H9 (cell line): ENCODE data around the gene ZNF136. TPM values are rescaled to one million over a fixed set of nuclear protein-coding genes. Genes with fewer than 3 reads are reported as not detected.

Experiments used
- DNase-seq: peaks from one replicate; pipeline ENCODE4 v3.0.0-alpha.2; 2017
- H2AFZ ChIP-seq: one replicate; pipeline ENCODE4 v1.6.1; 2013; ENCODE audit warnings: mild to moderate bottlenecking, low read length, control low read depth, moderate library complexity
- H2AK5ac ChIP-seq: 2 replicates; pipeline ENCODE4 v1.6.1; 2013; ENCODE audit warnings: low read length, control low read depth, mixed read lengths; ENCODE audit not compliant: insufficient read length
- H2BK120ac ChIP-seq: one replicate; pipeline ENCODE4 v1.6.1; 2013; ENCODE audit warnings: low read depth, mild to moderate bottlenecking, low read length, control low read depth, inconsistent platforms; ENCODE audit not compliant: poor library complexity, severe bottlenecking
- H2BK12ac ChIP-seq: 2 replicates; pipeline ENCODE4 v1.6.1; 2013; ENCODE audit warnings: low read length, control low read depth, mixed read lengths, low read depth; ENCODE audit not compliant: insufficient read length
- H2BK15ac ChIP-seq: 2 replicates; pipeline ENCODE4 v1.6.1; 2013; ENCODE audit warnings: low read depth, low read length, control low read depth
- H2BK20ac ChIP-seq: one replicate; pipeline ENCODE4 v1.6.1; 2013; ENCODE audit warnings: low read depth, mild to moderate bottlenecking, low read length, control low read depth, inconsistent platforms; ENCODE audit not compliant: poor library complexity, severe bottlenecking
- H2BK5ac ChIP-seq: 2 replicates; pipeline ENCODE4 v1.6.1; 2013; ENCODE audit warnings: low read length, control low read depth, mixed read lengths; ENCODE audit not compliant: insufficient read length
- H3K14ac ChIP-seq: 2 replicates; pipeline ENCODE4 v1.6.1; 2013; ENCODE audit warnings: low read length, control low read depth; ENCODE audit not compliant: insufficient read depth
- H3K18ac ChIP-seq: 2 replicates; pipeline ENCODE4 v1.6.1; 2013; ENCODE audit warnings: low read depth, mild to moderate bottlenecking, mixed read lengths, low read length, control low read depth; ENCODE audit not compliant: insufficient read length
- H3K23ac ChIP-seq: 2 replicates; pipeline ENCODE4 v1.6.1; 2013; ENCODE audit warnings: low read length, control low read depth, mixed read lengths, low read depth; ENCODE audit not compliant: insufficient read length
- H3K23me2 ChIP-seq: 2 replicates; pipeline ENCODE4 v1.6.1; 2013; ENCODE audit warnings: low read depth, mild to moderate bottlenecking, mixed read lengths, low read length, control low read depth; ENCODE audit not compliant: insufficient read length, poor library complexity, severe bottlenecking
- H3K27ac ChIP-seq: 2 replicates; pipeline ENCODE4 v1.5.1; 2013; ENCODE audit warnings: low read length, control low read depth, mixed read lengths, low read depth; ENCODE audit not compliant: insufficient read length
- H3K27me3 ChIP-seq: 2 replicates; pipeline ENCODE4 v1.6.1; 2013; ENCODE audit warnings: low read length, control low read depth, inconsistent platforms; ENCODE audit not compliant: insufficient read depth
- H3K4ac ChIP-seq: 2 replicates; pipeline ENCODE4 v1.6.1; 2013; ENCODE audit warnings: low read depth, mild to moderate bottlenecking, control low read depth, inconsistent platforms, low read length, moderate library complexity
- H3K4me1 ChIP-seq: 2 replicates; pipeline ENCODE4 v1.6.1; 2013; ENCODE audit warnings: low read length, control low read depth, inconsistent platforms; ENCODE audit not compliant: insufficient read depth
- H3K4me2 ChIP-seq: 2 replicates; pipeline ENCODE4 v1.6.1; 2013; ENCODE audit warnings: low read length, control low read depth, mixed read lengths; ENCODE audit not compliant: insufficient read length, insufficient read depth
- H3K56ac ChIP-seq: 2 replicates; pipeline ENCODE4 v1.6.1; 2013; ENCODE audit warnings: low read depth, mild to moderate bottlenecking, mixed read lengths, low read length, control low read depth; ENCODE audit not compliant: insufficient read length
- H3K79me1 ChIP-seq: 2 replicates; pipeline ENCODE4 v1.6.1; 2013; ENCODE audit warnings: low read depth, mild to moderate bottlenecking, moderate library complexity, low read length, control low read depth, inconsistent platforms; ENCODE audit not compliant: insufficient read depth, poor library complexity, severe bottlenecking
- H3K79me2 ChIP-seq: 2 replicates; pipeline ENCODE4 v1.6.1; 2013; ENCODE audit warnings: low read length, control low read depth, inconsistent platforms; ENCODE audit not compliant: insufficient read depth
- H3K9ac ChIP-seq: 2 replicates; pipeline ENCODE4 v1.6.1; 2013; ENCODE audit warnings: low read length, control low read depth, mixed read lengths; ENCODE audit not compliant: insufficient read length; ENCODE audit errors: extremely low read depth
- H3K9me3 ChIP-seq: one replicate; pipeline ENCODE4 v1.6.1; 2013; ENCODE audit warnings: low read depth, low read length, inconsistent platforms; ENCODE audit not compliant: control insufficient read depth
- H3T11ph ChIP-seq: one replicate; pipeline ENCODE4 v1.6.1; 2013; ENCODE audit warnings: mild to moderate bottlenecking, low read length, control low read depth, inconsistent platforms
- H4K20me1 ChIP-seq: one replicate; pipeline ENCODE4 v1.6.1; 2013; ENCODE audit not compliant: control insufficient read depth, insufficient read length, insufficient read depth
- H4K5ac ChIP-seq: 2 replicates; pipeline ENCODE4 v1.6.1; 2013; ENCODE audit warnings: low read depth, mild to moderate bottlenecking, mixed read lengths, low read length, control low read depth; ENCODE audit not compliant: insufficient read length
- H4K8ac ChIP-seq: replicated peaks from 2 replicates; pipeline ENCODE4 v1.6.1; 2013; ENCODE audit warnings: low read length, control low read depth, mixed read lengths, low read depth; ENCODE audit not compliant: insufficient read length
- H4K91ac ChIP-seq: 2 replicates; pipeline ENCODE4 v1.6.1; 2013; ENCODE audit warnings: low read depth, mild to moderate bottlenecking, moderate library complexity, mixed read lengths, low read length, control low read depth; ENCODE audit not compliant: insufficient read length
- H3K27ac Mint-ChIP-seq, 3 experiments: 2 replicates in 2 of 3; 3 replicates in 1 of 3; pipeline ENCODE4 v1.8.0; 2020 to 2021; ENCODE audit warnings: mixed read lengths in 3 of 3, mild to moderate bottlenecking in 1 of 3, moderate library complexity in 1 of 3
- H3K27me3 Mint-ChIP-seq: 2 replicates; pipeline ENCODE4 v1.8.0; 2021; ENCODE audit warnings: low read depth, mild to moderate bottlenecking, moderate library complexity, mixed read lengths
- H3K36me3 Mint-ChIP-seq, 3 experiments: 2 replicates in 2 of 3; 3 replicates in 1 of 3; pipeline ENCODE4 v1.8.0; 2020 to 2021; ENCODE audit warnings: low read depth in 3 of 3, mixed read lengths in 3 of 3; ENCODE audit not compliant: insufficient read depth in 1 of 3
- H3K4me1 Mint-ChIP-seq, 2 experiments: 2 replicates each; pipeline ENCODE4 v1.8.0; 2020; ENCODE audit warnings: mixed read lengths in 2 of 2
- H3K4me3 Mint-ChIP-seq, 2 experiments: 2 replicates in 1 of 2; 3 replicates in 1 of 2; pipeline ENCODE4 v1.8.0; 2020 to 2021; ENCODE audit warnings: mild to moderate bottlenecking in 2 of 2, mixed read lengths in 2 of 2, moderate library complexity in 1 of 2
- H3K9me3 Mint-ChIP-seq, 2 experiments: 2 replicates in 1 of 2; 3 replicates in 1 of 2; pipeline ENCODE4 v1.8.0; 2020; ENCODE audit warnings: mild to moderate bottlenecking in 2 of 2, mixed read lengths in 2 of 2, moderate library complexity in 1 of 2
- WGBS: extraction: QIAGEN DNeasy Blood & Tissue Kit; methylation state at CpG from one replicate; pipeline ENCODE4 v1.1.7; 2013; ENCODE audit warnings: missing lambda C conversion rate, low lambda C conversion rate, mixed read lengths; ENCODE audit not compliant: insufficient read length; ENCODE audit errors: extremely low coverage; 5-methylcytosine and 5-hydroxymethylcytosine counted together
- total RNA-seq: library from RNA; stranded (reverse); gene quantifications from 2 replicates; pipeline ENCODE4 v1.2.1, GENCODE V29; 2021
- TF ChIP-seq, protein P1 (sequence below): fragments of 200-600 bp; sonication (generic); conservative IDR thresholded peaks from 3 replicates; pipeline ENCODE4 v1.8.0; 2021; ENCODE audit warnings: antibody characterized with exemption, mild to moderate bottlenecking

ZNF136 gene
- total RNA-seq, 1 experiment from 2014 or later: 10.8 TPM

DNA sequence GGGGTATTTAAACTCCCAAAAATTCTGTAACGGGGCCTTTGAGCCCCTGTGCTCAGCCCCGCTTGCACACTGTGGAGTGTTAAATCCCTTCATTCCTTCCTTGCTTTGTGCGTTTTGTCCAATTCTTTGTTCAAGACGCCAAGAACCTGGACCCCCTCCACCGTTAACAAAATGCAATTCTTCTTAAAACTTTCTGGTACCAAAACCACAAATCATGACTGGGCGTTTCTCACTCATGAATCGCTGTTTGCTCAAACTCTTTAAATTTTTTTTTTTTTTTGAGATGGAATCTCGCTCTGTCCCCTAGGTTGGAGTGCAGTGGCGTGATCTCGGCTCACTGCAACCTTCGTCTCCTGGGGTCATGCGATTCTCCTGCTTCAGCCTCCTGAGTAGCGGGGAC, 23.6 kb upstream of the ZNF136 start:
- Histone ChIP-seq H2AFZ (no peak overlapping the region), H3K4me1 (no peaks in the 10 kb centered on the region), H3K18ac (no peak overlapping the region), H2AK5ac (no peak overlapping the region), H4K91ac (no peak overlapping the region), H3K23me2 (peaks cover 4% of the 10 kb centered on the region), H4K20me1 (no peaks in the 10 kb centered on the region), H3K56ac (no peak overlapping the region), H3K4me2 (peak overlapping the region; percentile 64), H3K9me3 (peaks cover 14% of the 10 kb centered on the region), H3K79me2 (no peaks in the 10 kb centered on the region; the same call in 1 of the 2 replicates), H3K27me3 (no peaks in the 10 kb centered on the region), H2BK12ac (no peak overlapping the region), H3T11ph (no peak overlapping the region), H3K27ac (no peak overlapping the region), H4K8ac (no peak overlapping the region), H2BK120ac (no peak overlapping the region), H2BK20ac (no peak overlapping the region), H2BK5ac (no peak overlapping the region), H2BK15ac (no peak overlapping the region), H4K5ac (no peak overlapping the region), H3K4ac (no peak overlapping the region), H3K14ac (no peak overlapping the region), H3K79me1 (no peaks in the 10 kb centered on the region), H3K23ac (no peak overlapping the region), H3K9ac (peak overlapping the region; percentile 74)
- no peak for DNase-seq
- WGBS: no CpG with 5 or more reads among the region's 13 CpGs
- peak overlapping the region; percentile 94 to 96 for H3K4me3 Mint-ChIP-seq
- H3K27me3 Mint-ChIP-seq: no peaks in the 10 kb centered on the region; the same call in 1 of the 2 replicates
- peaks cover 34 to 38% of the 10 kb centered on the region in 2 experiments for H3K9me3 Mint-ChIP-seq
- peak overlapping the region in 2 of 3 experiments; percentile 82 to 88; a peak in 5 of 7 replicates for H3K27ac Mint-ChIP-seq
- H3K4me1 Mint-ChIP-seq: peaks cover 27 to 31% of the 10 kb centered on the region in 2 experiments
- TF ChIP-seq, protein P1, sequence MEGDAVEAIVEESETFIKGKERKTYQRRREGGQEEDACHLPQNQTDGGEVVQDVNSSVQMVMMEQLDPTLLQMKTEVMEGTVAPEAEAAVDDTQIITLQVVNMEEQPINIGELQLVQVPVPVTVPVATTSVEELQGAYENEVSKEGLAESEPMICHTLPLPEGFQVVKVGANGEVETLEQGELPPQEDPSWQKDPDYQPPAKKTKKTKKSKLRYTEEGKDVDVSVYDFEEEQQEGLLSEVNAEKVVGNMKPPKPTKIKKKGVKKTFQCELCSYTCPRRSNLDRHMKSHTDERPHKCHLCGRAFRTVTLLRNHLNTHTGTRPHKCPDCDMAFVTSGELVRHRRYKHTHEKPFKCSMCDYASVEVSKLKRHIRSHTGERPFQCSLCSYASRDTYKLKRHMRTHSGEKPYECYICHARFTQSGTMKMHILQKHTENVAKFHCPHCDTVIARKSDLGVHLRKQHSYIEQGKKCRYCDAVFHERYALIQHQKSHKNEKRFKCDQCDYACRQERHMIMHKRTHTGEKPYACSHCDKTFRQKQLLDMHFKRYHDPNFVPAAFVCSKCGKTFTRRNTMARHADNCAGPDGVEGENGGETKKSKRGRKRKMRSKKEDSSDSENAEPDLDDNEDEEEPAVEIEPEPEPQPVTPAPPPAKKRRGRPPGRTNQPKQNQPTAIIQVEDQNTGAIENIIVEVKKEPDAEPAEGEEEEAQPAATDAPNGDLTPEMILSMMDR: no peak
- peaks cover 54 to 58% (median 57%) of the 10 kb centered on the region in 3 experiments for H3K36me3 Mint-ChIP-seq
